G401 (cell line): ENCODE measurements around the gene OTOG. TPM values are rescaled to one million over a fixed set of nuclear protein-coding genes. Genes with fewer than 3 reads are reported as not detected.

ENCODE experiments used
- DNase-seq: peaks from one replicate; pipeline ENCODE4 v3.0.0-alpha.2; 2015; ENCODE audit warnings: low spot score
- in situ Hi-C: cut with HindIII; loops from 2 replicates; pipeline ENCODE4 v1.10.0; 2016; ENCODE audit warnings: low sequenced_read_pairs, mixed read lengths
- total RNA-seq: library from RNA; depleted of rRNA; stranded (reverse); fragments of >200 nt; shearing (Covaris generic); gene quantifications from 2 replicates; pipeline ENCODE4 v1.2.3, GENCODE V29; 2014

Gene OTOG
- total RNA-seq, 1 experiment from 2014 or later, result not detected

DNA sequence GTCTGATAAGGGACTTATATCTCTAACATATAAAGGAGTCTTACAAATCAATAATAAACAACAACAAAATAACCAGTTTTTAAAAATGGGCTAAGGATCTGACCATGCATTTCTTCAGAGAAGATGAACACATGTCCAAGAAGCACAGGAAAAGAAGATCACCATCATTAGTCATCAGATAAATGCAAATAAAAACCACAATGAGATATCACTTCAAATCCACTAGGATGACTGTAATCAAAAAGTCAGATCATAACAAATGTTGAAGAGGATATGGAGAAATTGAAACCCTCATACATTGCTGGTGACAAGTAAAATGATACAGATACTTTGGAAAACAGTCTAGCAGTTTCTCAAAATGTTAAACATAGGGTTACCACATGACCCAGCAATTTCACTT is 111.2 kb downstream of the OTOG start:
- DNase-seq, result no peak
- in situ Hi-C loops, result no loop called here

DNA sequence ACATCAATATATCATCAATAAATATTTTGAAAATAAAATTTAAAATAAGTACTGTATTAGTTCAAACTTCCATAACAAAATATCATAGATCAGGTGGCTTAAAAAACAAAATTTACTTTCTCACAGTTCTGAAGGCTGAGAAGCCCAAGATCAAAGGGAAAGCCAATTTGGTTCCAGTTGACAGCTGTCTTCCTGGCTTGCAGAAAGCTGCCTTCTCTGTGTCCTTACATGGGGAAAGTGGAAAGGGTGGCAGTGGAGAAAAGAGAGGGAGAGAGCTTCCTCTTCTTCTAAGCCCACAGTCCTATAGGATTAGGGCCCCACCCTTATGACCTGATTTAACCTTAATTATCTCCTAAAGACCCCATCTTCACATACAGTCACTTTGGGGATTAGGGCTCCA is 121.1 kb downstream of the OTOG start:
- no peak for DNase-seq
- in situ Hi-C loops, result no loop called here

- in situ Hi-C loops, result no loop called here
- no peak for DNase-seq
Measured at GRCh38 chr11:17672469-17672868, 125.4 kb downstream of the OTOG start.

DNA sequence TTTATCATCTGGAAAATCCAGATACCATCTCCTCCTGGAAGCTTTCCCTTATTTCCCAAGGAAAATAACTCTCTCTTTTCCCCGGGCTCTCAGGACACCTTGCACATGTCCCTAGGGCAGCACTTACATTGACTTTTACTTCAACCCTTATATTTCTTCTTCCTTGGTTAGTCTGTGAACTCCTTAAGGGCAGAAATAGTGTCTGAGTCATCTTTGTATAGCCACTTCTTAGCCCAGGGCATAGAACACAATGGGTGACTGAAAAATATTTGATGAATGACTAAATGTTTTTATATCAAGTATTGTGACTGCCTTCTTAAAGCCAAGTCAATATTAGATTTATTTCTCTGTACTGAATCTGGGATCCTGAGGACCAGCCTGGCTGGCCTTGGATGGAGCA is 126.9 kb downstream of the OTOG start:
- DNase-seq, result no peak

DNA sequence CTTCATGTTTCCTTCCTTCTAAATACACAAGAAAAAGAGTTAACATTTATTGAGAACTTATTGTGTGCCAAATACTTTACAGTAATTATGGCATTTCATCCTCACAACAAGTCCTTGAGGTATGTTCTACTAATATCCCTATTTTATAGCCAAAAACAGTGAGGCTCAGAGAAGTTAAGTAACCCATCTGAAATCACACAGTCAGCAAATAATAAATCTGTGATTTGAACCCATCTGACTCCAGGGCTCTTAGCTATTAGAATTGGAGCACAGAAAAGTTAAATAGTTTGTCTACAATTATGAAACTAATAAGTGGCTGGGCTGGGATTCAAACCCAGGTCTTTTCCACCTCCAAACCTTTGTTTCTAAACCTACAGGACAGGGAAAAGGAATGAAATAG is 135.8 kb downstream of the OTOG start:
- no peak for DNase-seq
- in situ Hi-C loops, result no loop called here

More for the DNA sequence above, 126.9 kb downstream of the OTOG start:
- in situ Hi-C loops, result no loop called here

- DNase-seq, result peak; percentile 18
- in situ Hi-C loops, result no loop called here
Measured at GRCh38 chr11:17683377-17684161, 136.5 kb downstream of the OTOG start.

- in situ Hi-C loops, result no loop called here
- DNase-seq, result no peak
Measured at GRCh38 chr11:17684550-17684949, 137.5 kb downstream of the OTOG start.

GRCh38 chr11:17686231-17686980 is 139.3 kb downstream of the OTOG start:
- in situ Hi-C loops, result no loop called here
- DNase-seq, result peak; percentile 30

DNA sequence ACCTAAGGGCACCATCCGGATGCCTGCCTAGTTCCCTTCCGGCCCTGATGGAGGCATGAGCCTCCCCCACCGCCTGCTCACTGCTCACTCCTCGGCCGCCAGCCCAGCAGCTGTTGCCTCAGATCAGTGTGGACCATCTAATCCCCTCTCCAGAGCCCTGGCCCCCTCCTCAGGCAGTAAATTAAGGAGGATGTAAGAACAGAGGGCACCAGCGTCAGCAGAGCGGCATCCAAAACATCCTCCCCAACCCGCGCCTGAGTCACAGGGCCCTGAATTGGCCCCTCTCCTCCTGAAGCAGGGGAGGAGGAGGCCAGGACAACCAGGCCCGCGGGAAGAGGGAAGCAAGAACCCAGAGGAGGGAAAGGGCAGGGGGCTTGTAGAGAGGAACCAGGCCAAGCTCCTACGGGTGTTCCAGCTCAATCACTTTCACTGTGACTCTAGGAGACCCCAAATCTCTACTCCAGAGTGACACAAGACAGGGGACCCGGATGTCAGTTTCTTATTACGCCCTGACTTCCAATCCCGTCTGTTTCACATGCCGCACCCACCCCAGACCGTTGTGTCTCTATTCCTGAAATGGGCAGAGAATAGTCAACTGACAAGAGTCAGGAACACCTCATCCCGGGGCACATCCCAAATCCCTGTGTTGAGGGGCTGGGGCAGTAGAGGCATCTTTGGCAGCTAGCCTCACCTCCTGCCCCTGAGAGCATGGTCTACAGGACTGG is 141.0 kb downstream of the OTOG start:
- no peak for DNase-seq
- in situ Hi-C loops, result no loop called here

DNA sequence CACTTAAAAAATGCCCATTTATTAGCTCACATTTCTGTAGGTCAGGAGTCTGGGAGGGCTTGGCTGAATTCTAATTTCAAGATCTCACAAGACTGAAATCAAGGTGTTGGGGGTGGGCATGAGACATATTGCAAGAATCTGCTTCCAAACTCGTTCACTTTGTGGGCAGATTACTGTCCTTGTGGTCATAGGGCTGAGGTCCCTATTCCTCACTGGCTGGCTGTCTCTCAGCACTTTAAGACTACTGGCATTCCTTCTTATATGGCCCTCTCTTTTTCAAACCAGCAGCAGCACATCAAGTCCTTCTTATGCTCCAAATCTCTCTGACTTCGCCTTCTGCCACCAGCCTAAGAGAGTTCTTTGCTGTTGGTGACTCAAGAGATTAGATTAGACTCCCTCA is 144.5 kb downstream of the OTOG start:
- DNase-seq, result no peak
- in situ Hi-C loops, result no loop called here

DNA sequence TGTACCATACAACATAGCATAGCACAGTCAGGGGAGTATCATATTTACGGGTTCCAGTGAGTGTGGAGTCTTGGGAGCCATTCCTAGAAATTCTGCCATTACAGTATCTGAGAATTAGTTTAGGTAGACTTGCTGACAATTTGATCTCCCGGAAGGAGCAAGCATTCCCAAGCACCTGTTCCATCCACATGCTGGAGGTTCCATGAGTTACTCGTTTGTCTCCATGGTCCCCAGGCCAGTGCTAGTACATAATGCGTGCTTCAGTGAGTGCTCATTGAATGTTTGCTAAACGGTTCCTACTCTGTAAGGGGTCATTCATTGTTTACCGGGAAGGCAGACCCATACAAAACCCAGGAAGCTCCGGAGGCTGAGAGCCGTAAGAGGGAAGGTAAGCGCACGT is 144.9 kb downstream of the OTOG start:
- in situ Hi-C loops, result no loop called here
- no peak for DNase-seq

DNA sequence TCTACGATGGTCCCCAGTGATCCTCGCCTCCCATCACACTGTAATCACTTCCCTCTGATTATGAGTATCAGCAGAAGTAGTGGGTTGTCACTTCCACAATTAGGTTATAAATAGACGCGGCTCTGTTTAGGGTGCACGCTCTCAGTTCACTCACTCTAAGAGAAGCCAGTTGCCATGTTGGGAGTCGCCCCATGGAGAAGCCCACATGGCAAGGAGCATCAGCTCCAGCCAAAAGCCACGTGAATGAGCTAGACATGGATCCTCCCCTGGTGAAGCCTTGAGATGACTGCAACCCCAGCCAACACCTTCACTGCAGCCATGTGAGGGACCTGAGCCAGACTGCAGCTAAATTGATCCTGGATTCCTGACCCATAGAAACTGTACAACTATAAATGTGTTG is 145.9 kb downstream of the OTOG start:
- DNase-seq, result no peak
- in situ Hi-C loops, result no loop called here

DNA sequence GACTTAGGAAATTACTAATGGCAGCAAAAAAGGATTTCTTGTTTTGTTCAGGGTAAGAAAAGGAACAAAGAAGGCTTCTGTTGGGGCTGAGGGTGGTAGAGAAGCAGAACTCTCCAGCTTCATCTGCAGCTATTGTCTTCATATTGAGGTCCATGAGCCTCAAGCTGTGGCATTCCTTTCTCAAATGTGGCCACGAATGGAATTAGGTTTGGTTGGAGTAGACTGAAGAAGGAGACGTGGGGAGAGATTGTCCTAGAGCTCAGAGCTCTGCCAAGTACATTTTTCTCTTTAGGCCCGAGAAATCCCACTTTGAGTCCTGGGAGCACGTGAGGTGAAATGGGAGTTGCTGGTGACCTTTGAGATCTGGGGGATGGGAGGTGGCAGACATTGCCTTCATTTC is 146.5 kb downstream of the OTOG start:
- no peak for DNase-seq
- in situ Hi-C loops, result no loop called here

GRCh38 chr11:17694494-17695110 is 147.5 kb downstream of the OTOG start:
- in situ Hi-C loops, result no loop called here

GRCh38 chr11:17695454-17696441 is 148.7 kb downstream of the OTOG start:
- no peak for DNase-seq
- in situ Hi-C loops, result no loop called here

More at GRCh38 chr11:17694494-17695110, 147.5 kb downstream of the OTOG start:
- DNase-seq, result no peak

DNA sequence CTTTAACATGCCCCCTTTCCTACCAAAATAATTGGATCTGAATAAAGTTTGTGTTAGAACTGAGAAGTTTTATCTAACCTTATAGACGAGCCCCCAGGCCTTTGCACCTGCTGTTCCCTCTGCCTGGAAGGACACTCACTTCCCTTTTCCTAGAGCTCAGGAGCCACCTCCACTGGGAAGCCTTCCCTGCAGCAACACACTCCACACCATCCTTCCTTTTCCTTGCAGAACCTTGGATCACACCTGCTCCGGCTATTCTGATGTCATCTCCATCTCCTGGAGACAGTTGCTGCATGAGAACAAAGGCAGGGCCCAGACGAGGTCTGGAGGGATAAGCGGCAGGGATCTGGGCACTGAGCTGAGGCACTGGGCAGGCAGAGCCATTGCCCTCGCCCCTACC is 149.7 kb downstream of the OTOG start:
- no peak for DNase-seq
- in situ Hi-C loops, result no loop called here
